BLaER1 treated with 17β-estradiol and CSF1 and Interleukin-3, amounts not matched to agents 10 nM and 100 nM (cell line): ENCODE data around the gene LPCAT1.

Experiments used
- H3K27ac ChIP-seq, 11 experiments: shearing (Covaris generic); formaldehyde crosslinking; 2 replicates each; pipeline ENCODE4 v1.8.1; 2022
- H3K27me3 ChIP-seq, 11 experiments: shearing (Covaris generic); formaldehyde crosslinking; 2 replicates each; pipeline ENCODE4 v1.8.1; 2022
- H3K36me3 ChIP-seq, 11 experiments: shearing (Covaris generic); formaldehyde crosslinking; 2 replicates each; pipeline ENCODE4 v1.8.1; 2022
- H3K4me1 ChIP-seq, 10 experiments: shearing (Covaris generic); formaldehyde crosslinking; 2 replicates each; pipeline ENCODE4 v1.8.1; 2022
- H3K4me2 ChIP-seq, 11 experiments: shearing (Covaris generic); formaldehyde crosslinking; 2 replicates each; pipeline ENCODE4 v1.8.1; 2022
- H3K4me3 ChIP-seq, 10 experiments: shearing (Covaris generic); formaldehyde crosslinking; 2 replicates each; pipeline ENCODE4 v1.8.1; 2022
- H3K9ac ChIP-seq, 11 experiments: shearing (Covaris generic); formaldehyde crosslinking; 2 replicates each; pipeline ENCODE4 v1.8.1; 2022
- H3K9me3 ChIP-seq, 11 experiments: shearing (Covaris generic); formaldehyde crosslinking; replicated peaks in 1 of 11; 2 replicates each; pipeline ENCODE4 v1.8.1; 2022
- H4K20me1 ChIP-seq, 11 experiments: shearing (Covaris generic); formaldehyde crosslinking; 2 replicates each; pipeline ENCODE4 v1.8.1; 2022
- Cebpa-rat ChIP-seq, 11 experiments: shearing (Covaris generic); IDR thresholded peaks; 2 replicates each; pipeline ENCODE4 v1.8.1; 2022

The LPCAT1 gene

GRCh38 chr5:1419476-1420210 is 104.1 kb downstream of the LPCAT1 start:
- Histone ChIP-seq H3K27me3 (no peaks in the 10 kb centered on the region; a peak in 1 of 22 replicates), H3K9ac (peak overlapping the region in 2 of 11 experiments; percentile 14 to 29; a peak in 1 of 22 replicates), H3K4me3 (peak overlapping the region in 1 of 10 experiments; percentile 29; a peak in 2 of 20 replicates), H3K4me2 (peak overlapping the region in 9 of 11 experiments; percentile 15 to 93 (median 77); a peak in 17 of 22 replicates), H3K27ac (no peak overlapping the region), H3K9me3 (peaks cover 0 to 29% (median 16%) of the 10 kb centered on the region in 11 experiments; a peak in 14 of 22 replicates), H4K20me1 (0 out of 22 replicates have a peak, but pooled peaks cover 0 to 5% (median 0%) of the 10 kb centered on the region in 11 experiments), H3K36me3 (no peaks in the 10 kb centered on the region), H3K4me1 (peaks cover 0 to 58% (median 42%) of the 10 kb centered on the region in 10 experiments; a peak in 16 of 20 replicates)
- TF ChIP-seq Cebpa-rat (IDR thresholded peaks at IDR 0.05): no peak

GRCh38 chr5:1418921-1419280 is 104.9 kb downstream of the LPCAT1 start:
- Histone ChIP-seq H3K27me3 (no peaks in the 10 kb centered on the region; a peak in 1 of 22 replicates), H3K36me3 (no peaks in the 10 kb centered on the region), H4K20me1 (peaks cover 0 to 7% (median 0%) of the 10 kb centered on the region in 11 experiments; a peak in 1 of 22 replicates), H3K4me1 (peaks cover 0 to 64% (median 46%) of the 10 kb centered on the region in 10 experiments; a peak in 16 of 20 replicates), H3K4me2 (peak overlapping the region in 6 of 11 experiments; percentile 76 to 93 (median 84); a peak in 9 of 22 replicates), H3K27ac (no peak overlapping the region), H3K9ac (no peak overlapping the region), H3K9me3 (peaks cover 0 to 27% (median 16%) of the 10 kb centered on the region in 11 experiments; a peak in 14 of 22 replicates), H3K4me3 (no peak overlapping the region)
- TF ChIP-seq Cebpa-rat (IDR thresholded peaks at IDR 0.05): no peak

GRCh38 chr5:1418238-1418920 is 105.4 kb downstream of the LPCAT1 start:
- Histone ChIP-seq H3K36me3 (no peaks in the 10 kb centered on the region), H3K4me1 (peaks cover 0 to 69% (median 52%) of the 10 kb centered on the region in 10 experiments; a peak in 16 of 20 replicates), H3K27ac (no peak overlapping the region), H3K4me3 (no peak overlapping the region), H4K20me1 (peaks cover 0 to 12% (median 0%) of the 10 kb centered on the region in 11 experiments; a peak in 1 of 22 replicates), H3K9me3 (peaks cover 0 to 27% (median 16%) of the 10 kb centered on the region in 11 experiments; a peak in 14 of 22 replicates), H3K27me3 (no peaks in the 10 kb centered on the region; a peak in 1 of 22 replicates), H3K9ac (no peak overlapping the region), H3K4me2 (peak overlapping the region in 3 of 11 experiments; percentile 87 to 93 (median 90); a peak in 3 of 22 replicates)
- TF ChIP-seq Cebpa-rat (IDR thresholded peaks at IDR 0.05): no peak

GRCh38 chr5:1417586-1418225 is 106.1 kb downstream of the LPCAT1 start:
- Histone ChIP-seq H3K4me3 (no peak overlapping the region), H3K36me3 (no peaks in the 10 kb centered on the region), H3K4me1 (peaks cover under 1 to 76% (median 57%) of the 10 kb centered on the region in 10 experiments; a peak in 18 of 20 replicates), H3K4me2 (peak overlapping the region in 1 of 11 experiments; percentile 12; a peak in 1 of 22 replicates), H3K9ac (no peak overlapping the region), H3K27ac (no peak overlapping the region), H4K20me1 (peaks cover 0 to 19% (median 0%) of the 10 kb centered on the region in 11 experiments; a peak in 1 of 22 replicates), H3K9me3 (peaks cover 0 to 27% (median 16%) of the 10 kb centered on the region in 11 experiments; a peak in 14 of 22 replicates), H3K27me3 (no peaks in the 10 kb centered on the region; a peak in 1 of 22 replicates)
- TF ChIP-seq Cebpa-rat (IDR thresholded peaks at IDR 0.05): no peak

- no peaks in the 10 kb centered on the region; a peak in 1 of 22 replicates for H3K27me3 ChIP-seq
- H3K4me3 ChIP-seq: no peak overlapping the region
- H3K4me1 ChIP-seq: peaks cover 8 to 81% (median 64%) of the 10 kb centered on the region in 10 experiments; a peak in 19 of 20 replicates
- peaks cover 0 to 27% (median 16%) of the 10 kb centered on the region in 11 experiments; a peak in 14 of 22 replicates for H3K9me3 ChIP-seq
- TF ChIP-seq Cebpa-rat (IDR thresholded peaks at IDR 0.05): no peak
- no peak overlapping the region for H3K4me2 ChIP-seq
- H3K27ac ChIP-seq: no peak overlapping the region
- peaks cover 0 to 26% (median 0%) of the 10 kb centered on the region in 11 experiments; a peak in 1 of 22 replicates for H4K20me1 ChIP-seq
- no peak overlapping the region for H3K9ac ChIP-seq
- H3K36me3 ChIP-seq: no peaks in the 10 kb centered on the region
These were observed 106.8 kb downstream of the LPCAT1 start for GRCh38 chr5:1416856-1417469.

- H3K4me2 ChIP-seq: peak overlapping the region in 9 of 11 experiments; percentile 30 to 83 (median 67); a peak in 15 of 22 replicates
These were observed 108.0 kb downstream of the LPCAT1 start for GRCh38 chr5:1415626-1416360.

GRCh38 chr5:1415059-1415425 is 108.7 kb downstream of the LPCAT1 start:
- H3K27ac ChIP-seq: no peak overlapping the region
- no peaks in the 10 kb centered on the region for H3K36me3 ChIP-seq
- H3K4me1 ChIP-seq: peaks cover 9 to 79% (median 60%) of the 10 kb centered on the region in 10 experiments; a peak in 19 of 20 replicates
- peaks cover 0 to 27% (median 16%) of the 10 kb centered on the region in 11 experiments; a peak in 14 of 22 replicates for H3K9me3 ChIP-seq
- H3K4me3 ChIP-seq: no peak overlapping the region
- TF ChIP-seq Cebpa-rat (IDR thresholded peaks at IDR 0.05): no peak
- peaks cover 0 to 27% (median 0%) of the 10 kb centered on the region in 11 experiments; a peak in 4 of 22 replicates for H4K20me1 ChIP-seq
- no peaks in the 10 kb centered on the region; a peak in 1 of 22 replicates for H3K27me3 ChIP-seq
- H3K4me2 ChIP-seq: peak overlapping the region; percentile 22 to 83 (median 59); a peak in 19 of 22 replicates
- H3K9ac ChIP-seq: peak overlapping the region in 2 of 11 experiments; percentile 2 to 19; a peak in 1 of 22 replicates

More at GRCh38 chr5:1415626-1416360, 108.0 kb downstream of the LPCAT1 start:
- Histone ChIP-seq H4K20me1 (peaks cover 0 to 27% (median 0%) of the 10 kb centered on the region in 11 experiments; a peak in 1 of 22 replicates), H3K27ac (no peak overlapping the region), H3K9ac (no peak overlapping the region), H3K4me1 (peaks cover 9 to 81% (median 67%) of the 10 kb centered on the region in 10 experiments; a peak in 19 of 20 replicates), H3K4me3 (no peak overlapping the region), H3K36me3 (no peaks in the 10 kb centered on the region), H3K9me3 (peaks cover 0 to 27% (median 16%) of the 10 kb centered on the region in 11 experiments; a peak in 14 of 22 replicates), H3K27me3 (no peaks in the 10 kb centered on the region; a peak in 1 of 22 replicates)
- no peak for TF ChIP-seq Cebpa-rat (IDR thresholded peaks at IDR 0.05)
